HG03432 (cell line): ENCODE results near the gene TRMU.
"Not testable (repeated sequence)": the region's sequence is repeated elsewhere in the genome, so short reads cannot be mapped to it uniquely, and the experiment has no call there.

ENCODE experiments used
- ATAC-seq: cut with Tn5 transposase; IDR thresholded peaks from one replicate; pipeline ENCODE4 v1.9.1; 2021; ENCODE audit warnings: mild to moderate bottlenecking, moderate library complexity; ENCODE audit not compliant: unreplicated experiment

Gene TRMU

DNA sequence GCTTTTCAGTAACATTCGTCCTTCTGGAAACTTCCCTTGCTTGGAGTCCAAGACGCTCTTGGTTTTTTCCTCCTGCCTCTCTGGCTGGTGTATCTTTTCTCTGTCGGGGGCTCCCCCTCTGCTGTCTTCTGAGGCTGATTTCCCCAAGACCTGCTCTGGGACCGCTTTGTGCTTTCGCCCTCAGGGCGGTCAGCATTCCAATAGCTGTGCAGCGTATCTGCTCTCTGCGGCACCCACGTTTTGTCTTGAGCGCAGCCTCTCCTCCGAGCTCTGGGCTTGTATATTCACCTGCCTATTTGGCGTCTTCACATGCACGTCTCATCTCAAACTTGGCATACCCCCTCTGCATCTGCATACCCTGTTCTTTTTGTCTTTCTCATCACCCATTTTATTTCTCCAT lies 36.4 kb upstream of the TRMU start:
- no peak for ATAC-seq

DNA sequence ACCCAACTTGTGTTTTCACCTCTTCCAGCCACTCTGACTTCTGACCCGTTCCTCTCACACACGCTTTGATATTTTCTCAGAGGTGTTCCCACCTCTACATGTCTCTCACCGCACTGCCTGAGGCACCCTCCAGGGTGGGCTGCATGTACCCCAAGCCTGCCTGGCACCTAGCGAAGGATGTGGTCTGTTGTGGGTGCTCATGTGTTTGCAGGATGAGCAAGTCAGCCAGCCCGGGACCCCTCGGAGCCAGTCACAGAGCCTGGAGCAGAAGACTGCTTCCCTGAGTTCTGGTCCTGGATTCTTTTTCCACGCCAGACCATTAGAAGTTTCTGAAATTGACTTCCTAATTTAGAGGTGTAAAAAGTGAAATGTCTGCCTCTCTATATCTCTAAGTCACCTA lies 35.0 kb upstream of the TRMU start:
- no peak for ATAC-seq

DNA sequence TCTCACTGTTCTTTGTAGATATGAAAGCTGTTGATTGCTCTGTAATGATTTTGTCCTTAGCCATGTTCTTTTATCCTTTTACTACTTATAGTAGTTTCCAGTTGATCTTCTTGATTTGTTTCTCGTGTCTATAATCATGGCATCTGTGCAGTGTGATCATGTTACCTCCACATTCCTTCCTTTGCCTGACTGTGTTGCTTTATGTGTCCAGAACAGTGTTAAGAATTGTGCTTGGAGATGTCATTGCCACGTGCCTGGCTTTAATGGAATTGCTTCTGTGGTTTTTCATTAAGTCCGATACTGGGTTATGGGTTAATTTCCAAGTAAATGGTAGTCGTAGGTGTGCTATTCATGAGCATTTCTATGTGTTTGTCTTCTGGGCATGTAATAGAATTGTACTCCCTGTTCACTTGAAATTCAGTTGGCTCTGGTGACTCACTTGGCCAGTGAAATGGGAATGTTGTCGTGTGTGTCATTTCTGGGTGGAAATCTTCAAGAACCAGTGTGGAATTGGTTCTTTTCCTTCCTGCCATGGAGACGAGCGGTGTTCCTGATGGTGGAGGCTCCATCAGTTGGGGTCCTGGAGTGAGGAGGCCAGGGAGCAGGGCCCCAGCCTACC lies 32.1 kb upstream of the TRMU start:
- ATAC-seq = no peak

DNA sequence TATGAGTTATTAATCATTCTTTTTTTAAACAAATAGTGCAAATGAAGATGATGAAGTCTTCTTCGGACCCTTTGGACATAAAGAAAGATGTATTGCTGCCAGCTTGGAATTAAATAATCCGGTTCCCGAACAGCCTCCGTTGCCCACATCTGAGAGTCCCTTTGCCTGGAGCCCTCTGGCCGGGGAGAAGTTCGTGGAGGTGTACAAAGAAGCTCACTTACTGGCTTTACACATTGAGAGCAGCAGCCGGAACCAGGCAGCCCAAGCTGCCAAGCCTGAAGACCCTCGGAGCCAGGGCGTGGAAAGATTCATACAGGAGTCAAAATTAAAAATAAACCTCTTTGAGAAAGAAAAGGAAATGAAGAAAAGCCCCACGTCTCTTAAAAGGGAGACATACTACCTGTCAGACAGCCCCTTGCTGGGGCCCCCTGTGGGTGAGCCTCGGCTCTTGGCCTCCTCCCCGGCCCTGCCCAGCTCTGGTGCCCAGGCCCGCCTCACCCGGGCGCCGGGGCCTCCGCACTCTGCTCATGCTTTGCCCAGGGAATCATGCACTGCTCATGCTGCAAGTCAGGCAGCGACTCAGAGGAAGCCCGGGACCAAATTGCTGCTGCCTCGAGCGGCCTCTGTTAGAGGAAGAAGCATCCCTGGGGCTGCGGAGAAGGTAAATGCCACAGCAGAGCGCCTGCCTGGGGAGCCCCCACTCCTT lies 27.1 kb upstream of the TRMU start:
- no peak for ATAC-seq

DNA sequence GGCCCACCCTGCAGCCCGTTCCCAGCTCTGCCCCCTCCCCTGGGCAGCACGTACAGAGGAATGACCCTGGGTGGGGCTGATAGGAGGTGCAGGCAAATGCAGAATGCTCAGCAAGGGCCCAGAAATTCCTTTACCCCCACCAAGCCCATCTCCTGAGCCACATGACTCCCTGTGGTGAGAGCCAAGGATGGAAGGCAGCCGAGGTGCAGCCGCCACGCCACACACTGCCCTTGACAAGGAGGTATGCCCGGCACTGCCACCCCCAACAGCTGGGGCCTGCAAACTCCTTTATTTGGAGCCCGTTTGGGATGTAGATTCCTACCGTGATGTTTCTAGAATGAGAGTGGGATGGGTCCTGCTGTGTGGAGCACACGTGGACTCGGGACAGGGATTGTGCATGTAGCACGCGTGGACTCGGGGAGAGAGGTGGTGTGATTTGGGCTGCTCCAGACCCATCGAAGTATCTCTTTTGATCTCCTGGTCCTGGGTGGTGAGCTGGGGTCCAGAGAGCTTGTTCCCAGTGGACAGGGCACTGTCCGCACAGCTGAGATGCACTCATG lies 25.9 kb upstream of the TRMU start:
- no peak for ATAC-seq

DNA sequence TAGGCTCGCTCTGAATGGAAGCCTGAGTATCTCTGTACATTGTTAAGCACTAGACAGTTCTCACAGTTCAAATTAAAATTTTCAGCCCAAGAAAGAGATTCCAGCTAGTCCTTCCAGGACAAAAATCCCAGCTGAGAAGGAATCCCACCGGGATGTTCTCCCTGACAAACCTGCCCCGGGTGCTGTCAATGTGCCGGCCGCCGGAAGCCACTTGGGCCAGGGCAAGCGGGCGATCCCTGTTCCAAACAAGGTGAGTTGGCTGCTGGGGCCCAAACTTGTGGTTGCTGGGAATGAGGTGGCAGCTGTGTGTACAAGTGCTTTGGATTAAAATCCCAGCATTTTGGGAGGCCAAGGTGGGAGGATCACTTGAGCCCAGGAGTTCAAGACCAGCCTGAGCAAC lies 23.5 kb upstream of the TRMU start:
- no peak for ATAC-seq

DNA sequence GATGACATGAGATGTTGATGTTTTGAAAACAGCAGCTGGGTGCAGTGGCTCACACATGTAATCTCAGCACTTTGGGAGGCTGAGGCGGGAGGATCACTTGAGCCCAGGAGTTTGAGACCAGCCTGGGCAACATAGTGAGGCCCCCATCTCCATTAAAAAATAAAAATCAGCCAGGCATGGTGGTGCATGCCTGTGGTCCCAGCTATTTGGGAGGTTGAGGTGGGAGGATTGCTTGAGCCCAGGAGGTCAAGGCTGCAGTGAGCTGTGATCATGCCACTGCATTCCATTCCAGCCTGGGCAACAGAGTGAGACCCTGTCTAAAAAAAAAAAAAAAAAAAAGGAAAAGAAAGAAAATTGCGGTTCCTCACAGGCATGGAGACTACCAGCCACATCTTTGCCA lies 22.7 kb upstream of the TRMU start:
- ATAC-seq = not testable (repeated sequence)

DNA sequence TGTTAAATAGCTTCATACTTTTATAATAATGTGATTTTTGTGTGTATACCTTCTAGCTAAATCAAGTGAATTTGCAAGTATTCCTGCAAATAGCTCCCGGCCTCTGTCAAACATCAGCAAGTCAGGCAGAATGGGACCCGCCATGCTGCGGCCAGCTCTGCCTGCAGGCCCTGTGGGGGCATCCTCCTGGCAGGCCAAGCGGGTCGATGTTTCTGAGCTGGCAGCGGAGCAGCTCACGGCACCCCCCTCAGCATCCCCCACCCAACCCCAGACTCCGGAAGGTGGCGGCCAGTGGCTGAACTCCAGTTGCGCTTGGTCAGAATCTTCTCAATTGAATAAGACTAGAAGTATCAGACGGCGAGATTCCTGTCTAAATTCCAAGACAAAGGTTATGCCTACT lies 19.5 kb upstream of the TRMU start:
- no peak for ATAC-seq

DNA sequence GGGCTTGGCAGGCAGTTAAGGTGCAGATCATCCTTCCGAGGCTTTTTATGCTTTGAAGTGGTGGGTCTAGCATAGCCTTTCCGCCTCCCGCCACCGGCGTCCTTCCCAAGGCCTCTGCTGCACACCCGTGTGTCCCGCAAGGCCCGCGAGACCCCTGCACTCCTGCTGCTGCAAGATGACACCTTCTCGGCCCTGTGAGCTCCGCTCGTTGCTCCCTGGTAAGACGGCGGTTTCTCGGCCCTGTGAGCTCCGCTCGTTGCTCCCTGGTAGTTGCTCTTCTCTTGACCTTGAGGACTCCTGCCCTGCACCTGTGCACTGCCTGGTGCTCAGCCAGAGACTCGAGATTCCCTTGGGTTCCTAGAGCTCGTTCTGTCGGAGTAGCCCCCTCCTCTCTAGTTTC lies 17.9 kb upstream of the TRMU start:
- ATAC-seq = no peak

DNA sequence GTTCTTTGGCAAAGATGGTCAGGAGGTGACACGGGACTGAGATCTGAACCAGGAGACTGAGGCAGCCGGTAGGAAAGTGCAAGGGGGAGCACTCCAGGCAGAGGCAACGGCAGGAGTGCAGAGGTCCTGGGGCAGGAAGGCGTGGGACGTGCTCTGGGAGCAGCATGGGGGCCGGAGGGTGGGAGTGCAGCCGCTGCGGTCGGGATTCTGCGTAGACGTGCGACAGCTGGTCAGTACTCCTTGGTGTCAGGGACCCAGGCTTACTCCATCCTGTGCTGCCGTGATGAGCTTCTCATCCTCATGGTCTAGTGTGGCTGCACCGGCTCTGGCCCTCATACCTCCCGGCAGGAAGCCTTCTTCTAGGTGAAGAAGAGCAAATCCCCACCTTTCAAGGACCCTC lies 16.9 kb upstream of the TRMU start:
- no peak for ATAC-seq

DNA sequence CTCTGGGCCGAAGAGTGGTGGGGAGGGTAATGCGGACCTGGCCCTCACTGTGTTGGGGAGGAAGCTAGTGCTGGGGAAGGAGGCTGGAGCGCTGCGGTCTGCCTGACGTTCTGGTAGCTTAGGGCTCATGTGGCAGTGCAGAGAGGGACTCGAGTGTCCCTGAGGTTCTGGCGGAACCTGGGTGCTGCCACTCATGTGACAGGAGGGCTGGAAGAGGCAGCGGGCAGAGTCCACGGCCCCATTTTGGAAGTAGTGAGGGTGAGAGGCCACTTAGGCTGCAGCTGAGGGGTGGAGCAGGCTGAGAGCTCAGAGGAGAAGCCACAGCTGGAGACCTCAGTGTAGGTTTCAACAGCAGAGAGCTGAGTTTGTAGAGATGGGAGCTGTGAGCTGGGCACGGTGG lies 16.2 kb upstream of the TRMU start:
- ATAC-seq = no peak

DNA sequence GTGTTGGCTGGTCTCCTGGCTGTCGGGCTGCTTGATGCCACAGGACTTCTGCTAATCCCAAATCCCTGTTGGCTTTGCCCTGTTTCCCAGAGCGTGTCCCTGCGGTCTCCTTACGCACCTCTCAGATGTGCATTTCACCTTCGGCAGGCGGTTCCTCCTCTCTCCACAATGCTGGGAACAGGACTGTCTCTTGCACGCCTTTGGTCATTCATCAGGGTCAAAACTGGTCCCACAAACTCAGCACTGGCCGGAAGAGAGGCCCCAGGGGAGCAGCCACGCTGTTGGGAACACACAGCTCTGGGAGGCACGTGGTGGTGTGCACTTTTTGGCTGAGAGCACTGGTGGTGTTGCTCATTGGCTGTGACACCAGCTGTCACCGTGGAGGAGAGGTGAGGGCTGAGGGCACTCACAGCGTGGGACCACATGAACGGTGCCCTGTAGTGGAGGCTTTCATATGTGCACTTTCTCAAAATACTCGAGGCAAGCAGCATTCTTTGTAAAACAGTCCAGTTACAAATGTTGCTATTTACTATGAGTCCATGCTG lies 15.3 kb upstream of the TRMU start:
- ATAC-seq = no peak

DNA sequence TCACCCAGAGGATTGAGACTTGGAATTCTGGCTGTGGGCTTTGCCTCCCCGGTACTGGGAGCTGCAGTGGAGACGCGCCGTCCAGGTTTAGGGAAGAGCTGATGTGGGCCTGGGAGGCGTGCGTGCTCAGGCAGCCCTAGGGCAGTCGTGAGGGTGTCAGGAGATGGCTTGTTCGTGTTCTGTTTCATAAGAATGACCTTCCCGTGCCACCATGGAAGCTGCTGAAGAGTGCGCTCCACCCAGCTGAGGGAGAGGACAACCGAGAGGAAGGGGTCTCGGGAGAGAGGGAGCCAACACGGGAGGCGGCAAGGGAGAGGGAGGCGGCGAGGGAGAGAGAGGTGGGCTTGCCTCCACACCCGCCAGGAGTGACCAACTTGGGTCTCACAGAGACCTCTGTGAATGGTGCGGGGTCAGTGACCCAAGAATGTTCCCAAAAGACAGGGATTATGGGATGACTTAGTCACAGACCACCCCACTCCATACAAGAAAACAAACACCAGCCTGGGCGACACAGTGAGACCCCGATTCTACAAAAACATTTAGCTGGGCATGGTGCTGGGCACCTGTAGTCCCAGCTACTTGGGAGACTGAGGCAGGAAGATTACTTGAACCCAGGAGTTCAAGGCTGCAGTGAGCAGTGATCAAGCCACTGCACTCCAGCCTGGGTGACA lies 14.7 kb upstream of the TRMU start:
- no peak for ATAC-seq

DNA sequence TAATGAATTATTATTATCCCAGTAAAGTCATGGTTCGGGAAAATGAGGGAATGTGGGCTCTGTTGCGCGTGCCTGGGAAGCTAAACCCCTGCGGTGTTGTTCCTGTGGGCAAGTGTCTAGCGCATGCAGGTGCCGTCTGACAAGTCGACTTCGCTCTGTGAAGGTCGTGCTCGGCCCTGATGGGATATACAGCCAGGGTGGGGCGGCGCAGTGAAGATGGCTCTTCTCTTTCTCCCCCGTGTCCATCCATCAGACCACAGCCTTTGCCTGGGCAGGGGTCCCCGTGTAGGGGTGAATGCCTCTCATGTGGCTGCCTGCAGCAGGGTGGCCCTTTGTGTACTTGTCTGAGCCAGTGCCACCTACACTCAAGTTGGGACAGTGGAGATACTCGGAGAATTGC lies 12.8 kb upstream of the TRMU start:
- no peak for ATAC-seq

DNA sequence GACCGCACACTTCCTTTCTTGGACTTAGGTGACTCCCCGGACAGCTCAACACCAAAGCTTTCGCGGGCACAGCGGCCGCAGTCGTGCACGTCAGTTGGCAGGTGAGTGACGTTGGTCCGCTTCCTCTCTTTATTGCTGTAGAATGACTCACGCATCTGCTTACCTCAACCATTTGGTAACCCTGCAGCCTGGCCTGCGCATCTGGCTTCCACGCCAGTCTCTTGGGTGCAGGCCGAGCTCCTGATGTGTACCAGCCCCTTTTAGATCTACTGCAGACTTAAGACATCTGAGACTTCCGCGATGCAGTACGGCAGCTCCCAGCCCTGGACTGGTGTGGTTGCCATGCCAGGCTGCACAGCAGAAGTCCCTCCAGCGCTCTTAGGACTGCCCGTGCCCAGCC lies 12.4 kb upstream of the TRMU start:
- ATAC-seq = no peak

DNA sequence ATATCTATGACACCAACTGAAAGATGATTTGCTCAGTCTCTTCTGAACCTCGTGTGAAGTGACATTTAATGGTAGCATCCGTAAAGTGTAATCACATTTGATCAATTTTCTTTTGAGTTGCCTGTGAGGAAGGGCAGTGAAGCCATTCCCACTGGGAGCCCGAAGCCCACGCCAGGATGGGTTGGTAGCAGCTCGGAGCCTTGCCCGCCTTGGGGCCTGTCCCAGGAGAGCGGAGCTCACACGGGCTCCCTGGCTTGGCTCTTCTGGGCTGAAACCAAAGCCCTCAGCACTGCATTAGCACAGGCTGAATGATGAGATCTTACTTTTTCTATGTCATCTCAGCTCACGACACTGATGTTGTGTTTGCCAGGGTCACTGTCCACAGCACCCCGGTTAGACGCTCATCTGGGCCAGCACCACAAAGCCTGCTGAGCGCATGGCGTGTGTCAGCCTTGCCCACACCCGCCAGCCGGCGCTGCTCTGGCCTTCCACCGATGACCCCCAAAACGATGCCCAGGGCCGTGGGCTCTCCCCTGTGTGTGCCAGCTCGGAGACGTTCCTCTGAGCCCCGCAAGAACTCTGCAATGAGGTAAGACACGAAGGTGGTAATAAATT lies 9.3 kb upstream of the TRMU start:
- ATAC-seq = no peak

DNA sequence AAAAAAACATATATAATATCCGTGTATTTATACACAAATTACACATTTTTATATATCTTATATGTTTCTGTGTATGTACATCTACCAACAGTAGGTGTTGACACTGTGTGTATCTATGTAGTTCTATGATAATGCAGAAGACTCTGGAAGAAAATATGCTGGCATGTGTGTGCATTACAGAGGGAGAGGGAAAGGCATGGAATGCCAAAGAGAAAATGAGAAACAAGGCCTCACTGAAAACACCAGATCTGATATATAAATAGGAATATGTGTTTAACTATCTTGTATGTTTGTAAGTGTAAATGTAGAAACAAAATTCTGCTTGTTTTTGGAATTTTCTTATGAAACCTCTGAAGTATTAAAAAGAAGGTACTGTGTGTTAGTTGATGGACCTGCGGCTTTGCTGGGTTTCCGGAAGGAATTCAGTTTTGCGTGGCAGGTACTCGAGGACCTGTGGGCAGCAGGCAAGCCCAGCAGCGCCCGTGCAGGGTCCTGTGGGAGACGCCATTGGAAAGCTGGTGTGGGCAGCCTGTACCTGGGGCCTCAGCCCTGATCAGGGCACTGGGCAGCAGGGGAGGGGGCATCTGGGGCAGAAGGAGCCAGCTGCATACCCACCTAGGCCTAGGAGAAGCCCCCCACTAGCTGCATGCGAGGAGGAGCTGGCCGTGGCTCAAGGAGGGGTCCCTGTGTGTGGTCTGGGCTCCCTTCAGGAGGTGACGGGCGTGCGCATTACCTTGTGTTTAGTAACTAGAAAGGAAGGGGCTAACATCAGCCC lies 7.6 kb upstream of the TRMU start:
- ATAC-seq = no peak

DNA sequence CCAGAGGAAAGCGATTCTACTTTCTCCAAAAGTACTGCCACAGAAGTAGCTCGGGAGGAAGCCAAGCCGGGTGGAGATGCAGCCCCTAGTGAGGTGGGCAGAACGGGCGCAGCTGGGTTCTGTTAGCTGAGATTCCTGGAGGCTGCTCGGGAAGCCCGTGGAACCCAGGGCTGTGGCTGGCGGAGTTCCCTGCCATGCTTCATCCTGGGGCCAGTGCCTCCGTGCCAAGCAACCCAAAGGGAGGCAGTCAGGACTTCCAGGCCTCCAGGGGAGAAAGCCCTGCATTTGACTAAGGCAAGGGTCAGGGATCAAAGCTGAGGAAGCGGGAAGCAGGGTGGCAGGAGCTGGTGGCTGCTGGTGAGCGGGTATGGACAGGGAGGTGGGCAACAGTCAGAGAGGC lies 6.7 kb upstream of the TRMU start:
- ATAC-seq = no peak

DNA sequence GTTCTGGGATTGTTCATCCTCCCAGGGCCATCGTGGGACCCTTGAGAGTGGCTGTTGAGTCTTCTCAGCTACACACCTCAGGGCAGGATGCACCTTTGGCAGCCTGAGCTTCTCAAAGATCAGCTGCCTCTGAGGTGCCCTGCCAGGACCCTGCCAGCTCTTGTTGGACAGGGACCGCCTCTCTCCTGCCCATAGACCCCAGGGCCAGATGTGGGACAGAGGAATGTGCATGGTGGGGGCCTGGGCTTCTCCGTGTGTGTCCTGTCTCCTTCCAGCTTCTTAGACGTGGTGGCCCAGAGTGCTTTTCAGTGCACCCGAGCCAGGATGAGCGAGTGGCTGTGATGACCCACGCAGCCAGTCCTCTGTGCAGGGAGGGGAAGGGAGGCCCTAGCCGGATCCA lies 5.9 kb upstream of the TRMU start:
- ATAC-seq = no peak

DNA sequence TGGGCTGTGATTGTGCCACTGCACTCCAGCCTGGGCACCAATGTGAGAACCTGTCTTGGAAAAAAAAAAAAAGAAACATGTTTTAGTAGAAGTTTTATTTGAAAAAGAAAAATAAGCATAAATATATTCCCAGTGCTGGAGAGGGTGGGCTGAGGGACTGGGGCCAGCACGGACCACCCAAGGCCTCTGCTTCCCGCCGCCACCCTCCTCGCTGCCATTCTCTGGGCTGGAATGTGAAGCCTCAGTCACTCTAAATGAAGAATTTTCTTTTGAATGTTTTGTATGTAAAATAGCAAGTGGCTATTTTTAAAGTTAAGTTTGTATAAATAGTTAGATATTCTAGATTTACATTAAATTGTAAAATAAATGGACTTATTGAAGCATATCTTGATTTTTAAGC lies 5.1 kb upstream of the TRMU start:
- ATAC-seq = no peak

DNA sequence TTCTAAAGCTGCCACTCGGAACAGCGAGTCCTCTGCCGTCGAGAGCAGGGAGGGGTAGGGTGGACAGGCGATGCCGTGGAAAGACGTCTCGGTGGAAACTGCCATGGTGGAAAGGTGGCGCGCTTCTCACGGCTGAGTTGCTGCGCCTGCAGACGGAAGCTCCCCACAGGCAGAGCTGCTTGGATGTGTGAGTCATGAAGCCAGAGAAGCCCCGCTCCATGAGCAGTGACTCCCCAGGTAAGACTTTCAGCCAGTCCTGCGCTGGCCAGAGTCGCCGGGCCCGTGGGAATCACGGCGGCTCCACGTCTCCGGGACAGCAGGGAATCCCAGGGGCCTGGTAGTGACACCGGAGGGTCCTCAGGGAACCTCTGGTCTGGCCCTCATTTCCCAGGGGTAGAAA lies 4.0 kb upstream of the TRMU start:
- no peak for ATAC-seq
